Muscle of leg (tissue), 11 donors: ENCODE data around the gene ADARB2. TPM values are rescaled to one million over a fixed set of nuclear protein-coding genes. Genes with fewer than 3 reads are reported as not detected.
"Not testable (repeated sequence)": the region's sequence is repeated elsewhere in the genome, so short reads cannot be mapped to it uniquely, and the experiment has no call there.

Experiments used
- DNase-seq: peaks from one replicate; pipeline ENCODE4 v3.0.0; 2013
- H3K27ac ChIP-seq: one replicate; pipeline ENCODE4 v1.5.1; 2013; ENCODE audit warnings: mild to moderate bottlenecking, low read length, control low read depth
- H3K27me3 ChIP-seq: one replicate; pipeline ENCODE4 v1.6.1; 2013; ENCODE audit warnings: low read length; ENCODE audit not compliant: control insufficient read depth, insufficient read depth
- H3K36me3 ChIP-seq: one replicate; pipeline ENCODE4 v1.6.1; 2013; ENCODE audit warnings: low read length; ENCODE audit not compliant: control insufficient read depth, insufficient read depth
- H3K4me1 ChIP-seq: one replicate; pipeline ENCODE4 v1.6.1; 2013; ENCODE audit warnings: low read length; ENCODE audit not compliant: control insufficient read depth, insufficient read depth
- H3K4me3 ChIP-seq: one replicate; pipeline ENCODE4 v1.5.1; 2013; ENCODE audit warnings: low read length, control low read depth
- H3K9me3 ChIP-seq: replicated peaks from 2 replicates; pipeline ENCODE4 v1.6.1; 2013; ENCODE audit warnings: low read depth, low read length; ENCODE audit not compliant: control insufficient read depth
- WGBS: methylation state at CpG from one replicate; pipeline ENCODE4 v1.1.5; 2013; ENCODE audit warnings: missing lambda C conversion rate; ENCODE audit not compliant: insufficient coverage; 5-methylcytosine and 5-hydroxymethylcytosine counted together
- polyA plus RNA-seq, 8 donors: library from polyadenylated mRNA; unstranded; fragments of 120-200 nt; gene quantifications; one replicate each; pipeline versions ENCODE4 v1.2.1 to v1.2.3, GENCODE V29; 2013; ENCODE audit warnings: inconsistent platforms in 1 of 8, low replicate concordance in 1 of 8; ENCODE audit not compliant: insufficient read length in 8 of 8, insufficient read depth in 1 of 8
- total RNA-seq: library from RNA; stranded (reverse); fragments of 120-200 nt; gene quantifications from one replicate; pipeline ENCODE4 v1.2.4, GENCODE V29; 2013

The ADARB2 gene
- total and polyA plus RNA-seq, 9 donors, result 0.13 to 0.38 (median 0.23) TPM

- DNase-seq, result no peak
- Histone ChIP-seq H3K4me3 (no peak overlapping the region), H3K36me3 (no peaks in the 10 kb centered on the region), H3K27ac (no peak overlapping the region), H3K27me3 (no peaks in the 10 kb centered on the region), H3K4me1 (no peaks in the 10 kb centered on the region), H3K9me3 (no peaks in the 10 kb centered on the region)
- whole genome bisulfite sequencing, result 88% methylated on average over 9 of the region's 9 CpGs
Measured at GRCh38 chr10:1166828-1167275, 570.5 kb downstream of the ADARB2 start.

- no peak overlapping the region for H3K4me3 ChIP-seq
Measured at GRCh38 chr10:1166101-1166827, 571.1 kb downstream of the ADARB2 start.

GRCh38 chr10:1163831-1164230 is 573.5 kb downstream of the ADARB2 start:
- H3K36me3 ChIP-seq, result no peaks in the 10 kb centered on the region
- H3K27me3 ChIP-seq, result no peaks in the 10 kb centered on the region
- no CpG with 5 or more reads among the region's 5 CpGs for WGBS
- H3K27ac ChIP-seq, result no peak overlapping the region
- no peak overlapping the region for H3K4me3 ChIP-seq
- no peak for DNase-seq
- H3K9me3 ChIP-seq, result no peaks in the 10 kb centered on the region
- no peaks in the 10 kb centered on the region for H3K4me1 ChIP-seq

More at GRCh38 chr10:1166101-1166827, 571.1 kb downstream of the ADARB2 start:
- 92% methylated on average over 15 of the region's 15 CpGs for WGBS
- Histone ChIP-seq H3K27me3 (no peaks in the 10 kb centered on the region), H3K9me3 (no peaks in the 10 kb centered on the region), H3K4me1 (no peaks in the 10 kb centered on the region), H3K36me3 (no peaks in the 10 kb centered on the region), H3K27ac (no peak overlapping the region)
- no peak for DNase-seq

DNA sequence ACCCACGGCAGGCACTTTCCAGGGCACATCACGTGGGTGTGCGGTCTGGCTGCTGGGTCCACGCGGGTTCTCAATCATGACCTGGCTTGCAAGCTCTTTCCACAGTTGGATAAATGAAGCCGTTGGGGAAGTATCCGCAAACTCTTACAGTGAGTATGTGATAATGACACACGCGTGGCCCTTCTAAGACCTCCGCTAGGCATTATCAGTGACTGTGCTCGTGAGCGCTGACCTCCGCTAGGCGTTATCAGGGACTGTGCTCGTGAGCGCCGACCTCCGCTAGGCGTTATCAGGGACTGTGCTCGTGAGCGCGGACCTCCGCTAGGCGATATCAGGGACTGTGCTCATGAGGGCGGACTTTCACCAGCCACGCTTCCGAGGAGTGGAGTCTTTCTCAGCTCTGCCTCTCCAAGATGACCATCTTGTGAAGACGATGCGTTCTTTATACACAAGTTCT is 574.1 kb downstream of the ADARB2 start:
- no peaks in the 10 kb centered on the region for H3K4me1 ChIP-seq
- no peaks in the 10 kb centered on the region for H3K36me3 ChIP-seq
- no peak overlapping the region for H3K4me3 ChIP-seq
- no peak overlapping the region for H3K27ac ChIP-seq
- no peaks in the 10 kb centered on the region for H3K27me3 ChIP-seq
- DNase-seq, result no peak
- WGBS, result 92% methylated on average over 29 of the region's 29 CpGs
- no peaks in the 10 kb centered on the region for H3K9me3 ChIP-seq

GRCh38 chr10:1162481-1163203 is 574.7 kb downstream of the ADARB2 start:
- Histone ChIP-seq H3K4me3 (no peak overlapping the region), H3K27ac (no peak overlapping the region), H3K9me3 (no peaks in the 10 kb centered on the region), H3K4me1 (no peaks in the 10 kb centered on the region), H3K27me3 (no peaks in the 10 kb centered on the region), H3K36me3 (no peaks in the 10 kb centered on the region)
- WGBS, result 64% methylated on average over 11 of the region's 13 CpGs
- DNase-seq, result no peak

DNA sequence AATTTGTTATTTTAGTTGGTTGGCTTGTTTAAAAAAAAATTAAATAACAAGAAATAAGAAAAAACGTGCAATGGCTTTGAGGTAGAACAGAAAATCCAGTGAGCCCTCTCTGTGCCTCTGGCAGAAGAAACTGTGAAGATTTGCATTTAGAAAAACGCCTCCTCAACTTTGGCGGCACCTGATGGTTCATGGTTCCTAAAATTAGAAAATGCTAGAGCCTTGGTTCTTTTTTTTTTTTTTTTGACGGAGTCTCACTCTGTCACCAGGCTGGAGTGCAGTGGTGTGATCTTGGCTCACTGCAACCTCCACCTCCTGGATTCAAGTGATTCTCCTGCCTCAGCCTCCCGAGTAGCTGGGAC is 576.0 kb downstream of the ADARB2 start:
- H3K27ac ChIP-seq, H3K4me3 ChIP-seq, H3K27me3 ChIP-seq, DNase-seq, H3K9me3 ChIP-seq, H3K4me1 ChIP-seq, H3K36me3 ChIP-seq: not testable (repeated sequence)
- WGBS, result 67% methylated on average over 2 of the region's 5 CpGs

DNA sequence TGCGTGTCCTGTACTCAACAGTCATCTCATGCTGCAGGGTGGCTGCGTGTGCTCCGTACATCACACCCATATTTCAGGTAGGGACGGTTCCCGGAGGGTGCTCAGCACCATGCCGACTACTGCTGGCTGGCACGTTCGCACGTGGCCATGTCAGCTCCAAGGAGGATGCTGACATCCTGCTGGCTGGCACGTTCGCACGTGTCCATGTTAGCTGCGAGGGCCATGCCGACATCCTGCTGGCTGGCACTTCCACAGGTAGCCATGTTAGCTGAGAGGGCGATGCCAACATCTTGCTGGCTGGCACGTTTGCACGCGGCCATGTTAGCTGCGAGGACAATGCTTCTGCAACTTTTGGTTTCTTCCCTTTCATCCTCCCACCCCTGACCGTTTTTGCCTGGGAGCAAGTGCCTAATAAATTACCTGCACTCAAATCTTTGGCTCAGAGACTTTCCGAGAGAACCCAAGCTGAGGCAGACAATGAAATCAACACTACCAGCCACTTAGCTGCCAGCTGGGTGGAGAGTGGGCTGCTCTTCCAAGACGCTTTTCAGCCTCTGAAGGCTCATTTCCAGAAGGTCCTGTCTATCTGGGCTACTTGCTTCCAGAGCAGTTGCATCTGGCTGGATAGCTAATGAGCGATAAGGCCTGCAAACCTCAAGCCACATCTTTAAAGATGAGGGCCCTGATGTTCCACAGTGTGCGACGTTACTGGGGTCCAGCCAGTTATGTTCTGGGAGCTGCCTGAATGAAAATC is 576.6 kb downstream of the ADARB2 start:
- H3K27me3 ChIP-seq, result no peaks in the 10 kb centered on the region
- H3K4me1 ChIP-seq, result no peaks in the 10 kb centered on the region
- 85% methylated on average over 21 of the region's 25 CpGs for WGBS
- no peaks in the 10 kb centered on the region for H3K36me3 ChIP-seq
- H3K27ac ChIP-seq, result no peak overlapping the region
- no peaks in the 10 kb centered on the region for H3K9me3 ChIP-seq
- DNase-seq, result no peak
- H3K4me3 ChIP-seq, result no peak overlapping the region

GRCh38 chr10:1159131-1160061 is 577.9 kb downstream of the ADARB2 start:
- H3K4me1 ChIP-seq, result no peaks in the 10 kb centered on the region
- no peak overlapping the region for H3K4me3 ChIP-seq
- WGBS, result 87% methylated on average over 56 of the region's 59 CpGs
- no peaks in the 10 kb centered on the region for H3K36me3 ChIP-seq
- no peak overlapping the region for H3K27ac ChIP-seq
- no peak for DNase-seq
- no peaks in the 10 kb centered on the region for H3K27me3 ChIP-seq
- no peaks in the 10 kb centered on the region for H3K9me3 ChIP-seq

DNA sequence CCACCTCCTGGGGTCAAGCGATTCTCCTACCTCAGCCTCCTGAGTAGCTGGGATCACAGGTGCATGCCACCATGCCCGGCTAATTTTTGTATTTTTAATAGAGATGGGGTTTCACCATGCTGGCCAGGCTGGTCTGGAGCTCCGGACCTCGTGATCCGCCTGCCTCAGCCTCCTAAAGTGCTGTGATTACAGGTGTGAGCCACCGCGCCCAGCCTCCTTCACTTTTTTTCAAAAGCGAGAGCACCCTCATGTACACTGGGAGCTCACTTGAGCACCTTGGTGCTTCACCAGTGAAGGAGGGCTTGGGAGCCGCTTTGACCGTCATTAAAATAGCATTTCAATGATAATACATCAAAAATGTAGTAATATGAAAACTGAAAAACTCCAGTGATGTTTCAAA is 578.8 kb downstream of the ADARB2 start:
- not testable (repeated sequence) for H3K27me3 ChIP-seq, H3K36me3 ChIP-seq, H3K4me1 ChIP-seq, H3K4me3 ChIP-seq, H3K27ac ChIP-seq, DNase-seq, H3K9me3 ChIP-seq
- WGBS, result 95% methylated on average over 3 of the region's 10 CpGs
